Stimulated activated CD4-positive, alpha-beta T cell treated with anti-CD3 and anti-CD28 coated beads, TNF-alpha, amount 100 ng/mL, for 4 hours (primary cell): ENCODE results near the gene PCDHA10.
"Not testable (repeated sequence)": the region's sequence is repeated elsewhere in the genome, so short reads cannot be mapped to it uniquely, and the experiment has no call there.

ENCODE experiments used
- DNase-seq, 3 experiments: peaks; one replicate each; pipeline ENCODE4 v3.0.0-alpha.2; 2020; ENCODE audit warnings: low read depth in 3 of 3

Gene PCDHA10, protein sequence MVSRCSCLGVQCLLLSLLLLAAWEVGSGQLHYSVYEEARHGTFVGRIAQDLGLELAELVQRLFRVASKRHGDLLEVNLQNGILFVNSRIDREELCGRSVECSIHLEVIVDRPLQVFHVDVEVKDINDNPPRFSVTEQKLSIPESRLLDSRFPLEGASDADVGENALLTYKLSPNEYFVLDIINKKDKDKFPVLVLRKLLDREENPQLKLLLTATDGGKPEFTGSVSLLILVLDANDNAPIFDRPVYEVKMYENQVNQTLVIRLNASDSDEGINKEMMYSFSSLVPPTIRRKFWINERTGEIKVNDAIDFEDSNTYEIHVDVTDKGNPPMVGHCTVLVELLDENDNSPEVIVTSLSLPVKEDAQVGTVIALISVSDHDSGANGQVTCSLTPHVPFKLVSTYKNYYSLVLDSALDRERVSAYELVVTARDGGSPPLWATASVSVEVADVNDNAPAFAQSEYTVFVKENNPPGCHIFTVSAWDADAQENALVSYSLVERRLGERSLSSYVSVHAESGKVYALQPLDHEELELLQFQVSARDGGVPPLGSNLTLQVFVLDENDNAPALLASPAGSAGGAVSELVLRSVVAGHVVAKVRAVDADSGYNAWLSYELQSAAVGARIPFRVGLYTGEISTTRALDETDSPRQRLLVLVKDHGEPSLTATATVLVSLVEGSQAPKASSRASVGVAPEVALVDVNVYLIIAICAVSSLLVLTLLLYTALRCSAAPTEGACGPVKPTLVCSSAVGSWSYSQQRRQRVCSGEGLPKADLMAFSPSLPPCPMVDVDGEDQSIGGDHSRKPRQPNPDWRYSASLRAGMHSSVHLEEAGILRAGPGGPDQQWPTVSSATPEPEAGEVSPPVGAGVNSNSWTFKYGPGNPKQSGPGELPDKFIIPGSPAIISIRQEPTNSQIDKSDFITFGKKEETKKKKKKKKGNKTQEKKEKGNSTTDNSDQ

DNA sequence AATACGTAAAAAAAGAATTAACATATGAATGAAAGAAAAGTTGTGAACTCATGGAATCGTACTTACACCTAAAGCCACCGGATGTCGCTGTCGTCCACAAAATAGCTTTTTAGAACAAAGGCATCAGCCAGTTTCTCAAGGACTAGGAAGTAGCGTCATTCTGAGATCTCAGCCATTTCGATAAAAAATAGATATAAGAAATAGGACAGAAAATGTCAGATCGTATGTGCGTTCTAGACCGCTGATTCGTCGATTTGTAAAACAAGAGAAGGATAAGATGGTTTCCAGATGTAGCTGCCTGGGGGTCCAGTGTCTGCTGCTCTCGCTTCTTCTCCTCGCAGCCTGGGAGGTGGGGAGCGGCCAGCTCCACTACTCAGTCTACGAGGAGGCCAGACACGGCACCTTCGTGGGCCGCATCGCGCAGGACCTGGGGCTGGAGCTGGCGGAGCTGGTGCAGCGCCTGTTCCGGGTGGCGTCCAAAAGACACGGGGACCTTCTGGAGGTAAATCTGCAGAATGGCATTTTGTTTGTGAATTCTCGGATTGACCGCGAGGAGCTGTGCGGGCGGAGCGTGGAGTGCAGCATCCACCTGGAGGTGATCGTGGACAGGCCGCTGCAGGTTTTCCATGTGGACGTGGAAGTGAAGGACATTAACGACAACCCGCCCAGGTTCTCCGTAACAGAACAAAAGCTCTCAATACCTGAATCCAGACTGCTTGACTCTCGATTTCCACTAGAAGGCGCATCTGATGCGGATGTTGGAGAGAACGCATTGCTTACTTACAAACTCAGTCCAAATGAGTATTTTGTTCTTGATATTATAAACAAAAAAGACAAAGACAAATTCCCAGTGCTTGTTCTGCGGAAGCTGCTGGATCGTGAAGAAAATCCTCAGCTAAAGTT is at the start of gene PCDHA10:
Gene PCDHA10 (plus strand): TSS at position 126 of the 903 bp plus-strand sequence. CDS start 152 bp downstream, at position 278.
- DNase-seq, result no peak

- DNase-seq, result no peak
Observed at GRCh38 chr5:140806834-140807775, 48.6 kb upstream of the PCDHA10 start, which contains the start of gene PCDHA4. PCDHA4 (plus strand) TSS chr5:140807068.

GRCh38 chr5:140808241-140808888 is 47.3 kb upstream of the PCDHA10 start:
- DNase-seq, result not testable (repeated sequence)

- no peak for DNase-seq
Observed at GRCh38 chr5:140808889-140809291, 46.8 kb upstream of the PCDHA10 start.

GRCh38 chr5:140821375-140822280 is 34.1 kb upstream of the PCDHA10 start, which contains the start of gene PCDHA5:
PCDHA5 (plus strand) TSS chr5:140821613.
- no peak for DNase-seq

DNA sequence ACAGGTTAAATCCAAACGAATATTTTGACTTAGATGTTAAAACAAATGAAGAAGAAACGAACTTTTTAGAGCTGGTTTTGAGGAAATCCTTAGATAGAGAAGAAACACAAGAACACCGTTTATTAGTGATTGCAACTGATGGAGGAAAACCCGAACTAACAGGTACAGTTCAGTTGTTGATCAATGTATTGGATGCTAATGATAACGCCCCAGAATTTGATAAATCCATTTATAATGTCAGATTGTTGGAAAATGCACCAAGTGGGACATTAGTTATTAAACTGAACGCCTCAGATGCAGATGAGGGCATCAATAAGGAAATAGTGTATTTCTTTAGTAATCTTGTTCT is 33.4 kb upstream of the PCDHA10 start:
- no peak for DNase-seq

- DNase-seq, result not testable (repeated sequence)
Observed at GRCh38 chr5:140822969-140823368, 32.7 kb upstream of the PCDHA10 start.

DNA sequence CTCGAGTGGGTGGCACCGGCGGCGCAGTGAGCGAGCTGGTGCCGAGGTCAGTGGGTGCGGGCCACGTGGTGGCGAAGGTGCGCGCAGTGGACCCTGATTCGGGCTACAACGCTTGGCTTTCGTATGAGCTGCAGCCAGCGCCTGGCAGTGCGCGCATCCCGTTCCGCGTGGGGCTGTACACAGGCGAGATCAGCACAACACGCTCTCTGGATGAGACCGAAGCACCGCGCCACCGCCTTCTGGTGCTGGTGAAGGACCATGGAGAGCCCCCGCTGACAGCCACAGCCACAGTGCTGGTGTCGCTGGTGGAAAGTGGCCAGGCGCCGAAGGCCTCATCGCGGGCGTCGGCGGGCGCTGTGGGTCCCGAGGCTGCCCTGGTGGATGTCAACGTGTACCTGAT is 32.2 kb upstream of the PCDHA10 start:
- no peak for DNase-seq

DNA sequence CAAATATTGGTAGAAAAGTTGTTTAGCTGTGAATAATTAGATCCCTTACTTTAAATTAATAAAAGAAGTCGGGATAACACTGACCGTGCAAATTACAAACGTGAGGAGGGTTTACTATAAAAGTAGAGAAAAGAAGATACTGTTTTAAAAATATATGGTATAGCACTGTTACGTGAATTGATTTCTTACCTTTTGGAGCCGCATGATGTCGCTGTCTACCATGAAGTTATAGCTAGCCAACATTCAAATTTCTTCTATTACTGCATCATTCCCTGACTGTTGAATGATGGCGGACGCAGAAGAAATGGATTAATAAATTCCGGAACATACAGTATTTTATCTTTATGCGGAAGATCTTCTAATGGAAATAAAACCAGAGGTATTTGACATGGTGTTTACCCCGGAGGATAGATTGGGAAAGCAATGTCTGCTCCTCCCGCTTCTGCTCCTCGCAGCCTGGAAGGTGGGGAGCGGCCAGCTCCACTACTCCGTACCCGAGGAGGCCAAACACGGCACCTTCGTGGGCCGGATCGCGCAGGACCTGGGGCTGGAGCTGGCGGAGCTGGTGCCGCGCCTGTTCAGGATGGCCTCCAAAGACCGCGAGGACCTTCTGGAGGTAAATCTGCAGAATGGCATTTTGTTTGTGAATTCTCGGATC is 27.9 kb upstream of the PCDHA10 start, which contains the start of gene PCDHA6:
Gene PCDHA6 (plus strand): TSS at position 257 of the 658 bp plus-strand sequence. CDS start 132 bp downstream, at position 389.
- no peak for DNase-seq

- DNase-seq, result no peak
Observed at GRCh38 chr5:140828362-140828737, 27.3 kb upstream of the PCDHA10 start.

- DNase-seq, result not testable (repeated sequence)
Observed at GRCh38 chr5:140829511-140830501, 25.9 kb upstream of the PCDHA10 start.

DNA sequence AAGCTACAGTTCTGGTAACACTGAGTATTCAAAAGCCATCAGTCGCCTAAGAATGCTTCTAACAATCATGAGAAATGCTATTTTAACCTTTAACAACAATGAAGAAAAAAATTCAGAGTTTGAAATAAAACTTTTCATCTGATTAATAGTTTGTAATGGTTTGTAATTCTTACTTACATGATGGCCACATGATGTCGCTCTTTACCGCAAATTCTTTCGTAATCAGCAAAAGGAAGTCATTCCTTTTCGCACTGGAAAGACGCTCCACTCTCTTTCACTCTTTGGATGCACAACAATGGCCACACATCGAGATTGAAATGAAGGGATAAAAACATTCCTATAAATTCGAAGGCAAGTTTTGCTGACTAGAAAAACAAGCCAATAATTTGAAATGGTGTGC is 21.7 kb upstream of the PCDHA10 start, which contains the start of gene PCDHA7:
Gene PCDHA7 (plus strand): TSS at position 277 of the 400 bp plus-strand sequence. CDS start 115 bp downstream, at position 392.
- DNase-seq, result no peak

GRCh38 chr5:140834439-140835008 is 21.2 kb upstream of the PCDHA10 start:
- DNase-seq, result not testable (repeated sequence)

DNA sequence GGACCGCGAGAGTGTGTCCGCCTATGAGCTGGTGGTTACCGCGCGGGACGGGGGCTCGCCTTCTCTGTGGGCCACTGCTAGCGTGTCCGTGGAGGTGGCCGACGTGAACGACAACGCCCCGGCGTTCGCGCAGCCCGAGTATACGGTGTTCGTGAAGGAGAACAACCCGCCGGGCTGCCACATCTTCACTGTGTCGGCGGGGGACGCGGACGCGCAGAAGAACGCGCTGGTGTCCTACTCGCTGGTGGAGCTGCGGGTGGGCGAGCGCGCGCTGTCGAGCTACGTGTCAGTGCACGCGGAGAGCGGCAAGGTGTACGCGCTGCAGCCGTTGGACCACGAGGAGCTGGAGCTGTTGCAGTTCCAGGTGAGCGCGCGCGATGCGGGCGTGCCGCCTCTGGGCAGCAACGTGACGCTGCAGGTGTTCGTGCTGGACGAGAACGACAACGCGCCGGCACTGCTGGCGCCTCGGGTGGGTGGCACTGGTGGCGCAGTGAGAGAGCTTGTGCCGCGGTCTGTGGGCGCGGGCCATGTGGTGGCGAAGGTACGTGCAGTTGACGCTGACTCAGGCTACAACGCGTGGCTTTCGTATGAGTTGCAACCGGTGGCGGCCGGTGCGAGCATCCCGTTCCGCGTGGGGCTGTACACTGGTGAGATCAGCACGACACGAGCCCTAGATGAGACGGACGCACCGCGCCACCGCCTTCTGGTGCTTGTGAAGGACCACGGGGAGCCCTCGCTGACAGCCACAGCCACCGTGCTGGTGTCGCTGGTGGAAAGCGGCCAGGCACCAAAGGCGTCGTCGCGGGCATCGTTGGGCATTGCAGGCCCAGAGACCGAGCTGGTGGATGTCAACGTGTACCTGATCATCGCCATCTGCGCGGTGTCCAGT is 19.8 kb upstream of the PCDHA10 start:
- DNase-seq, result no peak
